Stimulated activated CD4-positive, alpha-beta T cell treated with anti-CD3 and anti-CD28 coated beads, Interleukin-15, amount 100 ng/mL, for 48 hours (primary cell): Measurements from ENCODE around the gene ANKRD55.
A peak's percentile ranks its signal among the peaks of the same experiment; 100 is the strongest.
"Not testable (repeated sequence)": the region's sequence is repeated elsewhere in the genome, so short reads cannot be mapped to it uniquely, and the experiment has no call there.

Source experiments
- DNase-seq, 2 donors: peaks; one replicate each; pipeline ENCODE4 v3.0.0-alpha.2; 2020; ENCODE audit warnings: low read depth in 2 of 2

Gene ANKRD55

DNA sequence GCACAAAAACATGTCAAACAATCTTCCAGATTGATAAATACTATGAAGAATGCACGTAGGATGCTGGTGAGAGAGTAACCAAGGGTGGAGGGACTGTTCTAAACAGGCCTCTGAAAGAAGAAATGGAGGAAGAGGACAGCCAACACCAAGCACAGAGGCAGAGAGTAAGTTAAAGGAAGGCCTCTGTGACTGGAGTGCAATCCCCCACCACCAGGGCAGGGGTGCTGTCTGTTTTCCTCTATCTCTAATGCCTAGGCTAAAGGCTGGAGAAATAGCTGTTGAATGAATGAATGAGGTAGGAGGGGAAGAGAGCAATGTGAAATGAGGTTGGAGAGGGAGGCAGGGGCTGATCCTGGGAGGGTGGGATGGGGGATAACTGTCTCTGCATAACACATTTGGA is 88.9 kb downstream of the ANKRD55 start:
- no peak for DNase-seq

GRCh38 chr5:56143373-56143714 is 89.8 kb downstream of the ANKRD55 start:
- no peak for DNase-seq

DNA sequence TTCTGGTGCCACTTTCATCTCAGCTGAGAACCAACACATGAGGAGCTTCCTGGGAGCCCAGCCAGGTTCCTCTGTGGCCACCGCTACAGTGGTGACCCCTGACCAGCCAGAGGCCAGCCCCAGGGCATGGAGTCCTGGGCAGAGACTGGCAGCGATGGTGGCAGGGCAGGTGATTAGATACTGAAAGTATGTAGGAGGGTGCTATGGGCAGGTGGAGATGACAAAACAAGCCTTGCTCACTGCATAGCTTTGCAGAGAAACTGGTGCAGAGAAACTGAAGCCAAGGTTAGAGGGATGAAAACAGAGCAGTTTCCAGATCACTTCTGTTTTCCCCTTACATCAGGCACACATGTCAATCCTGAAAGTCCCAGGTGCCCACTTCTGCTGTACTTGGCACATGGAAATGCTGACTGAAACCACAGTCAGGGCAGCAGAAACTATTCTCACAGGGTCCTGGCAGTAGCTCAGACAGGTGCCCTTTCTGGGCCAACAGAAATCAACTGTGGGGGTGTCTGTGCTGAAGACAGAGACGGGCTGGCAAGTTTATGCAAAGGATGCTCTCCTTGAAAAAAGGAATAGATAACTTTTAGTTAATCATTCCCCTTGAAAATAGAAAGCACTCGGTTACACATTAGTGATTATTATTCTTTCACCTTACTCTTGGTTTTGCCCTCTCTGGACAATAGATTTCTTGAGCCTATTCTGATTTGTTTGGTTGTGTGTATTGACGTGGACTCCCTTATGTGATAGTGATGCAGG is 90.3 kb downstream of the ANKRD55 start:
- DNase-seq: no peak

- no peak for DNase-seq
Measured at GRCh38 chr5:56142233-56142613, 90.9 kb downstream of the ANKRD55 start.

DNA sequence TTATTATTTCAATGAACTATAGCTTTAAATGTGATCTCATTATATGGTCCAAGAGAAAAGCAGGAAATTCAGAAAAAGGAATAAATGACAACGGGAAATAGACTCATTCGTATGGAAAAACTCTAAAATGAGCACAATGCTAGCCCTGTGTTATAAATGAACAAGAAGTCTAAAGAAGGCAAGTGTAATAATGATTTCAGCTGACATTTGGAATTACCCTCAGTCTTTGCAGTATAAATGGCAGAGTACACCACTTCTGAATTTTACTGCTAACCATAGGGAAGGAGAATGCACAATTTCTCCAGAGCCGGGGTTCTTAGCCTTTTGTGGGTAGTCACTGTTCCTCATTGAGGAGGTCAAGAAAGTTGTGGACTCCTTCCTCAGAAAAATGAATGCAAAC is 93.1 kb downstream of the ANKRD55 start:
- DNase-seq: no peak

- DNase-seq: no peak
Measured at GRCh38 chr5:56130664-56131063, 102.5 kb downstream of the ANKRD55 start.

- DNase-seq: no peak
Measured at GRCh38 chr5:56129288-56129687, 103.8 kb downstream of the ANKRD55 start.

DNA sequence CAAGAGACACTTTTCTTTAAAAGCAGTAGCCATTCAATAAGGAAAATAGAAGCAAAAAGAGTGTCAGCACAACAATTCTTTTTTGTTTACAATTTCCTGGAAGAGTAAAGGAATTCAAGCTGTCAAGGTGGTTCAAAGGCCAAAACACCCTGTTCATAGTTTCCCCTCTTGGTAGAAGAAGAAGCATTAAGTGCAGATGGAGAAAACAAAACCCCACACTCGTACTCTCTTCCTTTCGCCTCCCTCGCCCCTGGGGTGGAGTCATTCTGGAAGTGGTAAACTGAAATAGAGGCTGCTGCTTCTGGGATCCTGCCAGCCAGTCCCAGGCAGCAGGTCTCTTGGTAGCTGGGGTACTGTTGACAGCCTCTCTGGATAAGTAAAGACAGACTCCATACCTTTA is 105.0 kb downstream of the ANKRD55 start:
- peak in 1 of 2 donors; percentile 28 for DNase-seq

DNA sequence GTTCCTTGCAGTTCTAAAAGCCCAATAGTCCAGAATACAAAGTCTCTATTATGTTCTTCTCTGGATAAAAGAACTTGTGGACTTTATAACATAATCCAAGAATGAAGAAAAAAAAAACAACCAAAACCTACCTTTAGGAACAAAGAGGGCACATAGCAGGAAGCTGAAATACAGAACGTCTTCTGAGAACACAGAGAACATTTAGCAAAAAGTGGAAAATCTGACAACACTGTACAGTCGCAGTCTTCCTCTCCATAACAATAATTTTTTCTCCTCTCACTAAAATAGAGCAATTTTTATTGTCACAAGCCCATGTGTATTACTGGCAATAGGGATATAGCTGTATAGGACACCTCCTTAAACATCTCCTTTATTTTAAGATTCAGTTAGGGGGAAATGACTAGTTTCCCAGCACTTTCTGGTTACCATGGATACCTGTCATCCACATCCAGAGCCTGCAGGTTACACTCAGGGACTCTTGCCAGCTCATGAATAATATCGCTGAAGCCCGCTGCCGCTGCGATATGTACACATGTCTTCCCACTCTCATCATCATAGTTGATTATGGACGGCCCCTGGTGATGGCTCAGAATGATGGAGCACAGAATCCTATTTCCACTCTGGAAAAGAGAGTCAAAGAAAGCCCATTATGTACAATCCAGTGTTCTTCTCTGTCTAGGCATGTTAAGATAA is 106.5 kb downstream of the ANKRD55 start:
- DNase-seq: peak in 1 of 2 donors; percentile 14

GRCh38 chr5:56123531-56124243 is 109.4 kb downstream of the ANKRD55 start:
- DNase-seq: no peak

GRCh38 chr5:56122360-56122985 is 110.7 kb downstream of the ANKRD55 start:
- DNase-seq: not testable (repeated sequence)

DNA sequence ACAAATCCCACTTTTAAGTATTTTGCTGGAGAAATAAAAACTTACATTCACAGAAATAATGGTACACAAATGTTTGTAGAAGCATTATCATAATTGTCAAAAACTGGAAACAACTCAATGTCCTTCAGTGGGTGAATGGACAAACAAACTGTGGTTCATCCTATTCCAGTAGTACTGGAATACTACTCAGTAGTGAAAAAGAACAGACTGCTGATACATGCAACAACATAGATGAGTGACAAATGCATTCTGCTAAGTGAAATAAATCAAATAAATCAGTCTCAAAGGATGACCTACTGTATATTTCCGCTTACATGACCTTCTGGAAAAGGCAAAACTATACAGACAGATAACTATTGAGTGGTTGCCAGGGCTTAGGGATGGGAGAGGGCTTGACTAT is 114.1 kb downstream of the ANKRD55 start:
- no peak for DNase-seq

- no peak for DNase-seq
Measured at GRCh38 chr5:56116599-56117141, 116.5 kb downstream of the ANKRD55 start.

DNA sequence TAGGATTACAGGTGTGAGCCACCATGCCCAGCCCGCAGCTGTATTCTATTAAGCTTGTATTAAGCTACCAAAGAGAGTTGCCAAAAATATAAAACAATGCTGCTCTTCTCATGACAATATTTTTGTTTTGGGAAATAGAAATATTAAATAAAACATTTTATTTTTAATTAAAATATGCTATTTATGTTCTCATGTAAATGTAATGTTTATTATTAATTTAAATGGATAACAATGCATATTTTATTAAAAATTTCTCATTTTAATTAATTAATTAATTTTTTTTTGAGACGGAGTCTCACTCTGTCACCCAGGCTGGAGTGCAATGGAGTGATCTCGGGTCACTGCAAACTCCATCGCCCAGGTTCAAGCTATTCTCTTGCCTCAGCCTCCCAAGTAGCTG is 117.5 kb downstream of the ANKRD55 start:
- DNase-seq: no peak

DNA sequence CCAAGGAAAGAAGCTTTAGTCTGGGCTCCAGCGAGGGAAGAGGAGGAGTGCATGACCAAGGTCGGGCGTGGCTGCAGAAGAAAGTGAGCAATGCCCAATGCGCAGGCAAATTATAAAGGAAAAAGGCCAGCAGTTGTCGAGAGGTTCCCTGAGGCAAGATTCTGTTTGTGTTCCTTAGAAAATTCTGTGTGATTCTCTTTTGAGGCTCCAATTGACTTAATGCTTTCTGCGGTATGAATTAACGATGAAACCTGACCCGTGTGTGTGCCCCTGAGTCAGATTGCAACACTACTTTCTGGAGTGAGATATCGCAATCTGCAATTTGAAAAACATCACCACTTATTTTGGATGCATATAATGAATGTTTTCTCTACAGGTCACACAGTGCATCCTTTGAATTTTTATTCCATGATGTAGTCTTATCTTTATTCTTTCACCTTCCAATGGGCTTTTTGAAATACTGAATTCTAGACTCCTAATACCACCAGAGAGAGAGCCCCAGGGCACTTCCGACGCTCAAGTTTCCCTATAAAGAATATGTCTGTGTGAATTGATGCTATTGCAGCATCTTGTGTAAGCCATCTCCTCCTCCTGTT is 120.5 kb downstream of the ANKRD55 start:
- no peak for DNase-seq

DNA sequence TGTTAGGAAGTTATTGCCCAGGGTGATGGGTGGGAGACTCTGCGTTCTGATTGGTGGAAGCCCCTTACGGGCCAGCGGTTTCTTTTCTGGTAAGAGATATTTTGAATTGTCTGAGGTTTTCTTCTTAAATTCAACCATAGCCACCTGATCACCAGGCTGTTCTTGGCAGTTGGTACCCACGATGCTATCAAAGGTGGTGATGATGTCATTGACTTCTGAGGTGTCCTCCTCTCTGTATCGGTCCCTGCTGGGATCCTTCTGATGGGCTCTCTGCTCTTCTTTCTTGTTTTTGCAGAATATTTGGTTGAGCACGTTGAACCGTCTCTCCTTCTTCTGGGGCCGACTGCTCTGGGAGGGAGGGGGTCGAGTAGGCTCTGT is 121.7 kb downstream of the ANKRD55 start:
- DNase-seq: no peak

DNA sequence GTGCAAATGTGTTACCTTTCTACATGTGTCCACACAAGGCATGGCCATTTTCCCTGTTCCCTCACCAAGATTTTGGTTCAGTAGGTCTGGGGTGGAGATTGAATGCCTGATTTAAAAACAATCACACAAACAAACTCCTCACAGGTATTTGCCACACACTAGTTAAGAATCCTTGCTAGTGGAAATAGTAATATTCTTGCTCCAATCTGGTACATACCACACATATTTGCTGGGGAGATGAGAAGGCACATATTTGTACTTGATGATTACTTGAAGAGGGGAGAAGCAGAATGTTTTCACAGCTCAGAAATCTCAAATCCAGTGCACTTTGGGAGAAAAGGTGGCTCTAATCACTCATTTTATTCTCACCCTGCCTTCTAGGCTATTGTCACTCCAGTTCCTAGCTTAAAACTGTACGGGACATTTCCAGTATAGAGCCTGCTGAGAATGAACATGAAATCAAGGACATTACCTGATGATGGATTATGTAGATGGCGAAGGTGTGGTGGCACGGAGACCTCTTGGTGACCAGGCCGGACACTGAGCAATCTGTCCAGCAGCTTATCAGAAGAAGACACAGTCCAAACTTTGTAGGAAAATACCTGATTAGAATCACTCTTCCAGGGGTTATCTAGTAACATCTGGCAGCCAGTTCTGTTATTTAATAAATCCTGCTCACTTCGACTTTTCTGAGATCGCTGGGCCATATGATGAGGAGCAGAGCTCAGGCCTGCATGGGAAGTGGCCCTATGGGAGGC is 122.3 kb downstream of the ANKRD55 start:
- DNase-seq: no peak

GRCh38 chr5:56108246-56108645 is 124.9 kb downstream of the ANKRD55 start:
- DNase-seq: no peak

- no peak for DNase-seq
Measured at GRCh38 chr5:56106837-56107236, 126.3 kb downstream of the ANKRD55 start.

DNA sequence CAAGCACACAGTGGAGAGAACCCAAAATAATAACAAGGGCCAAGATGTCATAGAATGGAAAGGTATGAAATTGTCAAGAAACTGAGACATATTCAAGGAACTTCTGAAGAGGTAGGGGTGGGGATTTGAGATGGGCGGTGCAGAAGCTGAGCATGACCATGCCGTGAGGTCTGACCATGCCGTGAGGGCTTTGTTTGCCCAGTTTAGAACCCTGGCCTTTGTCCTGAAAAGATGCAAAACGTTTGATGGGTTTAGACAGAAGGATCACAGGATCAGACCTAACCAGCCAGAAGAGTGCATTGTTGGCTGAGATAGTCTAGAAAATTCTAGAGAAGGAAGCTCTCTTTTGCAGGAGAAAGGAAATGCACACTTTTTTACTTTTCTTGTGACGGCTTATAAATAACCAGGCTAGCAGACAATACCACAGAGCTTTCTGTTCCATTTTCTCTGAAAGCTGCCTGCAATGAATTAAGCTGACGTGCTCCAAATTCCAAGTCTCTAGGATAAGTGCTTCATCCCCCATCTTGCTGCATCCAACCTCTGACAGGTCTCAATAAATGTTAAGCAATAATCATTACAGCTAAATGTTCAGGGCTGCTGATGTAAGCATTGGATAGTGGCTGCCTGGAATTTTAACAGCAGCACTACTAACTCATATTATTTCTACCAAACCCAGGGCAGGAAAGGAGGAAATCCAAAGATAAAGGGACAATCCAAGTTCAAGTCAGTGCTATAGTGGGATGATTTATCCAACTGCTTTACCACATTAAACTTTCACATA is 127.4 kb downstream of the ANKRD55 start:
- DNase-seq: no peak
